HCT116 (cell line): ENCODE data around the gene PLK2. TPM values are rescaled to one million over a fixed set of nuclear protein-coding genes. Genes with fewer than 3 reads are reported as not detected.

Experiments used
- ATAC-seq: fragments of 200-7000 bp; cut with Tn5 transposase; 2 replicates; pipeline ENCODE4 v1.9.1; 2020; ENCODE audit warnings: mild to moderate bottlenecking, moderate library complexity
- BruUV-seq: library from RNA; stranded (reverse); fragments of 400-500 nt; replicated peaks from 2 replicates; lab custom pipeline; 2021; lab: Mats Ljungman, UMichigan
- CTCF ChIA-PET: fragments of 300-600 bp; sonication (Branson Sonifier 250); formaldehyde crosslinking; loops from one replicate; lab custom pipeline; 2021; ENCODE audit warnings: antibody characterized with exemption; lab: Charles Lee
- POLR2A ChIA-PET: fragments of 300-600, 350-600 bp; sonication (Branson Sonifier 250); formaldehyde crosslinking; loops from one replicate; lab custom pipeline; 2021; ENCODE audit warnings: antibody characterized with exemption; lab: Charles Lee
- RAD21 ChIA-PET, 2 experiments: fragments of 300-600 bp; sonication (Branson Sonifier 250); formaldehyde crosslinking; loops; one replicate each; lab custom pipeline; 2023; ENCODE audit warnings: low total read pairs in 2 of 2; ENCODE audit not compliant: uncharacterized antibody in 2 of 2, unreplicated experiment in 2 of 2, low non-redundant PET in 1 of 2; lab: Charles Lee
- DNase-seq: peaks from one replicate; pipeline ENCODE4 v3.0.0-alpha.2; 2010; ENCODE audit warnings: low read depth, low spot score
- H2AFZ ChIP-seq: fragments of 200-600 bp; shearing (Covaris generic), sonication (generic); 2 replicates; pipeline ENCODE4 v1.6.1; 2017; ENCODE audit warnings: low read depth, mixed run types, mixed read lengths, antibody characterized with exemption, low read length; ENCODE audit not compliant: poor library complexity, severe bottlenecking
- H3K27ac ChIP-seq: 2 replicates; pipeline ENCODE4 v1.5.1; 2012; ENCODE audit warnings: low read depth, low read length
- H3K27me3 ChIP-seq: fragments of 200-600 bp; sonication (generic); 2 replicates; pipeline ENCODE4 v1.6.1; 2016; ENCODE audit warnings: mixed run types, low read length, mixed read lengths; ENCODE audit not compliant: insufficient read depth
- H3K36me3 ChIP-seq, 2 experiments: fragments of 200-500 bp in 1 of 2; fragments of 200-600 bp in 1 of 2; sonication (Bioruptor generic) in 1 of 2; sonication (generic) in 1 of 2; 2 replicates each; pipeline versions ENCODE4 v1.5.1 to v1.6.1; 2014 to 2016; ENCODE audit warnings: low read length in 2 of 2, inconsistent platforms in 1 of 2, mixed read lengths in 1 of 2, mixed run types in 1 of 2; ENCODE audit not compliant: insufficient read depth in 2 of 2, control insufficient read depth in 1 of 2
- H3K4me1 ChIP-seq, 2 experiments: fragments of 200-600 bp in 1 of 2; sonication (generic) in 1 of 2; 2 replicates each; pipeline versions ENCODE4 v1.5.1 to v1.6.1; 2012 to 2017; ENCODE audit warnings: low read length in 2 of 2, inconsistent platforms in 1 of 2, mild to moderate bottlenecking in 1 of 2, mixed read lengths in 1 of 2, mixed run types in 1 of 2, moderate library complexity in 1 of 2; ENCODE audit not compliant: insufficient read depth in 2 of 2, control insufficient read depth in 1 of 2
- H3K4me2 ChIP-seq: fragments of 200-600 bp; sonication (generic); 2 replicates; pipeline ENCODE4 v1.6.1; 2017; ENCODE audit warnings: mixed run types, low read length, mixed read lengths
- H3K4me3 ChIP-seq, 2 experiments: fragments of 200-600 bp in 1 of 2; sonication (generic) in 1 of 2; replicated peaks in 1 of 2; 2 replicates each; pipeline ENCODE4 v1.5.1; 2011 to 2016; ENCODE audit warnings: low read length in 2 of 2, control low read depth in 1 of 2, low read depth in 1 of 2, mild to moderate bottlenecking in 1 of 2, mixed read lengths in 1 of 2, mixed run types in 1 of 2
- H3K79me2 ChIP-seq: fragments of 200-600 bp; sonication (generic); 2 replicates; pipeline ENCODE4 v1.6.1; 2017; ENCODE audit warnings: mild to moderate bottlenecking, mixed run types, low read length, moderate library complexity, mixed read lengths; ENCODE audit not compliant: insufficient read depth
- H3K9ac ChIP-seq: fragments of 200-600 bp; sonication (generic); 2 replicates; pipeline ENCODE4 v1.6.1; 2016; ENCODE audit warnings: low read length, mixed read lengths
- H3K9me2 ChIP-seq: fragments of 200-600 bp; sonication (generic), shearing (Covaris generic); 2 replicates; pipeline ENCODE4 v1.6.1; 2017; ENCODE audit warnings: mixed run types, mild to moderate bottlenecking, moderate library complexity; ENCODE audit not compliant: insufficient read depth
- H3K9me3 ChIP-seq, 2 experiments: fragments of 200-500 bp in 1 of 2; fragments of 200-600 bp in 1 of 2; sonication (Bioruptor generic) in 1 of 2; sonication (generic) in 1 of 2; 2 replicates each; pipeline ENCODE4 v1.6.1; 2014 to 2017; ENCODE audit warnings: low read length in 2 of 2, mixed read lengths in 2 of 2, inconsistent platforms in 1 of 2, low read depth in 1 of 2, mild to moderate bottlenecking in 1 of 2, mixed run types in 1 of 2, moderate library complexity in 1 of 2; ENCODE audit not compliant: control insufficient read depth in 1 of 2, insufficient read depth in 1 of 2
- H4K20me1 ChIP-seq: fragments of 200-600 bp; sonication (generic), shearing (Covaris generic); 2 replicates; pipeline ENCODE4 v1.6.1; 2017; ENCODE audit warnings: mixed run types, mild to moderate bottlenecking, moderate library complexity; ENCODE audit not compliant: insufficient read depth
- ZNF274 ChIP-seq: fragments of 200-500 bp; sonication (Bioruptor generic); IDR thresholded peaks from 2 replicates; pipeline ENCODE4 v1.6.1; 2014; ENCODE audit warnings: mild to moderate bottlenecking, low read depth, low read length, inconsistent platforms
- intact Hi-C: fragments of 100-400 bp; cut with micrococcal nuclease; formaldehyde crosslinking; loops from 2 replicates; pipeline ENCODE4 v1.10.0; 2022
- total RNA-seq: library from RNA; stranded (reverse); gene quantifications from one replicate; pipeline ENCODE4 v1.2.1, GENCODE V29; 2021; ENCODE audit not compliant: unreplicated experiment

PLK2 gene
- total RNA-seq, 1 experiment from 2014 or later = 54.6 TPM

GRCh38 chr5:58404734-58405133 is 55.2 kb downstream of the PLK2 start:
- intact Hi-C loops = no loop called here
- DNase-seq = no peak
- Histone ChIP-seq H3K27me3 (no peaks in the 10 kb centered on the region), H4K20me1 (no peaks in the 10 kb centered on the region), H3K4me1 (peaks cover 0 to 8% of the 10 kb centered on the region in 2 experiments; a peak in 1 of 4 replicates), H2AFZ (no peak overlapping the region), H3K9ac (no peak overlapping the region), H3K9me2 (no peaks in the 10 kb centered on the region), H3K79me2 (no peaks in the 10 kb centered on the region), H3K4me2 (no peak overlapping the region), H3K27ac (no peak overlapping the region), H3K9me3 (no peaks in the 10 kb centered on the region), H3K4me3 (no peak overlapping the region), H3K36me3 (no peaks in the 10 kb centered on the region)
- TF ChIP-seq ZNF274 = no peak
- ChIA-PET CTCF (no interaction called here), POLR2A (no interaction called here), RAD21 (no interaction called here)
- BruUV-seq = no TSS peak
- no peak for ATAC-seq

Other genes starting within 250 kb of the PLK2 start
- not detected for gene GAPT, start 31.3 kb upstream of the PLK2 start, total RNA-seq
- gene RAB3C, start 123.0 kb upstream of the PLK2 start, total RNA-seq = not detected